NT2/D1 (cell line): Measurements from ENCODE around the gene MOB3B.

Experiments
- YY1 ChIP-seq: IDR thresholded peaks from 2 replicates; pipeline ENCODE4 v1.6.1; 2011; ENCODE audit not compliant: insufficient read length, insufficient read depth
- ZNF274 ChIP-seq: IDR thresholded peaks from 2 replicates; pipeline ENCODE4 v1.6.1; 2011; ENCODE audit warnings: mild to moderate bottlenecking, low read depth, low read length

GRCh38 chr9:27572566-27572917 is 42.9 kb upstream of the MOB3B start:
- TF ChIP-seq ZNF274 (no peak), YY1 (no peak)
